Neural cell (in vitro differentiated cells): Measurements from ENCODE around the gene RTBDN.

Experiments
- CTCF ChIP-seq: fragments of 450-650 bp; IDR thresholded peaks from 2 replicates; pipeline ENCODE4 v1.5.1; 2014; ENCODE audit warnings: antibody characterized with exemption, mild to moderate bottlenecking, moderate library complexity; ENCODE audit not compliant: poor library complexity, severe bottlenecking
- EP300 ChIP-seq: fragments of 450-650 bp; conservative IDR thresholded peaks from 2 replicates; pipeline ENCODE4 v1.6.1; 2014; ENCODE audit warnings: antibody characterized with exemption, mild to moderate bottlenecking, moderate library complexity; ENCODE audit not compliant: poor library complexity, severe bottlenecking
- EZH2 ChIP-seq: fragments of 200-600, 300-800 bp; shearing (Covaris generic), sonication (generic); IDR thresholded peaks from 2 replicates; pipeline ENCODE4 v1.6.1; 2014; ENCODE audit warnings: antibody characterized with exemption, low read length, borderline replicate concordance, mild to moderate bottlenecking; ENCODE audit not compliant: insufficient read depth, poor library complexity, severe bottlenecking
- RAD21 ChIP-seq: fragments of 450-650 bp; conservative IDR thresholded peaks from 2 replicates; pipeline ENCODE4 v1.6.1; 2014; ENCODE audit warnings: antibody characterized with exemption, mild to moderate bottlenecking, moderate library complexity
- SMC3 ChIP-seq: fragments of 450-650 bp; conservative IDR thresholded peaks from 2 replicates; pipeline ENCODE4 v1.6.1; 2014; ENCODE audit warnings: antibody characterized with exemption, mild to moderate bottlenecking, moderate library complexity; ENCODE audit not compliant: poor library complexity

GRCh38 chr19:12838886-12839756 is 4.7 kb upstream of the RTBDN start:
- peak; percentile 31 for TF ChIP-seq CTCF
- no peak for TF ChIP-seq SMC3
- TF ChIP-seq EP300 = peak; percentile 96
- TF ChIP-seq EZH2 = no peak
- no peak for TF ChIP-seq RAD21
